ENCODE measurements around the gene DGCR2.
"Not testable (repeated sequence)": the region's sequence is repeated elsewhere in the genome, so short reads cannot be mapped to it uniquely, and the experiment has no call there.

DGCR2 gene

DNA sequence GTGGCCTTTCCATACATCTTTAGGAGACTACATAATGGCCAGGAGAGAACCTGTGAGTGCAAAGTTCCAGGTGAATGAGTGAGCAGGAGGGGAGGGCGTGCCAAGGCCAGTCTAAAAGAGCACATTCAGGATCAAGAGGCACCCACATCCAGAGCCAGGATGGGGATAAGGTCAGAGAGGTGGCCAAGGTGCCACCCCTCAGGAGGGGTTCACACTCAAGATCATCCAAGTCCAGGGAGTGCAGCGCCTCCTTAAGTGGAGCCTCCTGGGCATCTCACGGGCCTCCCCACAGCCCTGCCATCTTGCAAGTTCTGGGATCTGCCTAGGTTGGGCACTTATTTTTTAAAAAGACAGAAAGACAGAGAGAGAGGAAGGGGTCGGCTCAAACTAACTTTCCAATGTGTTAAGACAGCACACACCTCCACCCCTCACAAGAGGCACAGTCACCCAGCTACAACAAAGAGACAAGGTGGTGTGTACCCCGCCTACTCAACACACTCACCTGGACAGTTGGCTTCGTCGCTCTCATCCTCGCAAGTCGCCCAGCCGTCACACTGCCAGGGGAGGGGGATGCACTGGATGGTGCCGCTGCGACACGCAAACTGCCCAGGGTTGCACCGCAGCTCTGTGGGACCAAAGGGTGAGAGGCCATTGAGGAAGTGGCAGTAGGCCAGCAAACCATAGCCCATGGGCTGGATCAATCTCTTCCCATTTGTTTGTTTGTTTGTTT is 33.2 kb downstream of the DGCR2 start:
- DNase-seq (ENCODE audit: low read depth), result no peak
- no peak for TF ChIP-seq CTCF (conservative IDR thresholded peaks at IDR 0.05; ENCODE audit: low read depth, low read length)
- H3K4me3 ChIP-seq (ENCODE audit: low read depth, low read length), result no peak overlapping the region

- no peak for TF ChIP-seq CTCF (conservative IDR thresholded peaks at IDR 0.05; ENCODE audit: low read depth, low read length)
- peak; percentile 64 for DNase-seq (ENCODE audit: low read depth)
- H3K4me3 ChIP-seq (ENCODE audit: low read depth, low read length), result no peak overlapping the region
These were observed 35.3 kb downstream of the DGCR2 start for GRCh38 chr22:19086896-19087295.

DNA sequence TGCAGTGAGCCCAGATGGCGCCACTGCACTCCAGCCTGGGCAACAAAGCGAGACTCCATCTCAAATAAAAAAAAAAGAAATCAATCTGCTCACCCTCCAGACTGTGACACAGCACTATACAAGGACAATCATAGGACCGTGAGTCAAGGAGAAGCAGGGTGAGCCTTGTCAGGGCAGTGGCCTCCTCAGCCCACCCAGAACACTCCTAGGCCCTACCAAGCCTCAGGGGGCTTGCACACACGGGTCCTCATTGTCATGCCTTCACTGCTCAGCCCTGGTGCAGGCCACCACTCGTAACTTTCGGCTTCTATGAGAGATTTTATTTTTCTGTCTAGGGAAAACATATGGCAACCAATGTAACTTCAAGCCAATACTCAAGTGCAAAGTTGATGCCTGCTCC is 35.8 kb downstream of the DGCR2 start:
- no peak overlapping the region for H3K4me3 ChIP-seq (ENCODE audit: low read depth, low read length)
- no peak for DNase-seq (ENCODE audit: low read depth)
- no peak for TF ChIP-seq CTCF (conservative IDR thresholded peaks at IDR 0.05; ENCODE audit: low read depth, low read length)

DNA sequence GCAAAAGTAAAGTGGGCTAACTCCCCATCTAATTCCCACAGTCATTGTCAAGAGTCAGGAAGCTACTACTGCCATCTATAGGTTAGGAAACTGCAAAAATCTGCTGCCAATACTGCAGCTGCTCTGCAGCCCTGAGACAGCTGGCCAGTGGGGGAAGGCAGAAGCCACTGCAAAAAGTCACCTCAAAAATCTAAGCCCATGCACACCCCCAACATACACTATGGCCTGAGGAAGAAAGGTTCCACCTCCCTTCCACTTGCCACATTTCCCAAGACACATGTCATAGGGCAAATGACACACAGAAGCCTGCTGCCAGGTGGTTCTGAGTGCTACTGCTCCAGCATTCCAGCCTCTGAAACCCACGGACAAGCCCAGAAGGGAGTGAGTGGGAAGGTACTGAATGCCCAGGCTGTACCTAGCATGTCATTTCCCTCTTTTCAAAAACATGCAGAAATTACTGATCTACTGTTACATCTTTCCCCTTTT is 36.9 kb downstream of the DGCR2 start:
- peak; percentile 71 for TF ChIP-seq CTCF (conservative IDR thresholded peaks at IDR 0.05; ENCODE audit: low read depth, low read length)
- DNase-seq (ENCODE audit: low read depth), result peak; percentile 65
- H3K4me3 ChIP-seq (ENCODE audit: low read depth, low read length), result no peak overlapping the region

DNA sequence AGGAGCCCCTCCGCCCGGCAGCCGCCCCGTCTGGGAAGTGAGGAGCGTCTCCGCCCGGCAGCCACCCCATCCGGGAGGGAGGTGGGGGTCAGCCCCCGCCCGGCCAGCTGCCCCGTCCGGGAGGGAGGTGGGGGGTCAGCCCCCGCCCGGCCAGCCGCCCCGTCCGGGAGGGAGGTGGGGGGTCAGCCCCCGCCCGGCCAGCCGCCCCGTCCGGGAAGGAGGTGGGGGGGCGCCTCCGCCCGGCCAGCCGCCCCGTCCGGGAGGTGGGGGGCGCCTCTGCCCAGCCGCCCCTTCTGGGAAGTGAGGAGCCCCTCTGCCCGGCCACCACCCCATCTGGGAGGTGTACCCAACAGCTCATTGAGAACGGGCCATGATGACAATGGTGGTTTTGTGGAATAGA is 37.6 kb downstream of the DGCR2 start:
- H3K4me3 ChIP-seq (ENCODE audit: low read depth, low read length); DNase-seq (ENCODE audit: low read depth): not testable (repeated sequence)

GRCh38 chr22:19084126-19084525 is 38.1 kb downstream of the DGCR2 start:
- not testable (repeated sequence) for H3K4me3 ChIP-seq (ENCODE audit: low read depth, low read length); DNase-seq (ENCODE audit: low read depth)

GRCh38 chr22:19082793-19083192 is 39.4 kb downstream of the DGCR2 start:
- TF ChIP-seq CTCF (conservative IDR thresholded peaks at IDR 0.05; ENCODE audit: low read depth, low read length), result no peak
- H3K4me3 ChIP-seq (ENCODE audit: low read depth, low read length), result no peak overlapping the region
- DNase-seq (ENCODE audit: low read depth), result no peak

- DNase-seq (ENCODE audit: low read depth), result no peak
- no peak overlapping the region for H3K4me3 ChIP-seq (ENCODE audit: low read depth, low read length)
- TF ChIP-seq CTCF (conservative IDR thresholded peaks at IDR 0.05; ENCODE audit: low read depth, low read length), result no peak
These were observed 40.1 kb downstream of the DGCR2 start for GRCh38 chr22:19082101-19082500.
